Trophoblast cell (in vitro differentiated cells and primary cell): Measurements from ENCODE around the gene CLINT1.

Source experiments
- DNase-seq, 2 donors: peaks; one replicate each; pipeline ENCODE4 v3.0.0-alpha.2; 2016
- H2AFZ ChIP-seq: 2 replicates; pipeline ENCODE4 v1.6.1; 2013; ENCODE audit warnings: low read length, moderate library complexity, mild to moderate bottlenecking; ENCODE audit not compliant: insufficient read depth, poor library complexity
- H2AK5ac ChIP-seq: 2 replicates; pipeline ENCODE4 v1.6.1; 2013; ENCODE audit warnings: mild to moderate bottlenecking, low read length
- H2BK120ac ChIP-seq: 2 replicates; pipeline ENCODE4 v1.6.1; 2013; ENCODE audit warnings: low read length, mild to moderate bottlenecking, moderate library complexity; ENCODE audit not compliant: insufficient read depth, poor library complexity
- H2BK12ac ChIP-seq: 2 replicates; pipeline ENCODE4 v1.6.1; 2013; ENCODE audit warnings: mild to moderate bottlenecking, low read length, moderate library complexity
- H2BK5ac ChIP-seq: 2 replicates; pipeline ENCODE4 v1.6.1; 2013; ENCODE audit warnings: low read length, low read depth, moderate library complexity, mild to moderate bottlenecking; ENCODE audit not compliant: poor library complexity
- H3K14ac ChIP-seq: 2 replicates; pipeline ENCODE4 v1.6.1; 2013; ENCODE audit warnings: mild to moderate bottlenecking, low read length
- H3K18ac ChIP-seq: 2 replicates; pipeline ENCODE4 v1.6.1; 2013; ENCODE audit warnings: mild to moderate bottlenecking, low read length
- H3K23ac ChIP-seq: 2 replicates; pipeline ENCODE4 v1.6.1; 2013; ENCODE audit warnings: low read length
- H3K27ac ChIP-seq: 2 replicates; pipeline ENCODE4 v1.5.1; 2013; ENCODE audit warnings: low read depth, mild to moderate bottlenecking, inconsistent platforms, low read length, moderate library complexity
- H3K27me3 ChIP-seq: 2 replicates; pipeline ENCODE4 v1.6.1; 2013; ENCODE audit warnings: inconsistent platforms, mild to moderate bottlenecking, low read length, moderate library complexity; ENCODE audit not compliant: insufficient read depth
- H3K36me3 ChIP-seq, 2 experiments: 1 replicate in 1 of 2; 2 replicates in 1 of 2; pipeline ENCODE4 v1.6.1; 2013; ENCODE audit warnings: low read length in 2 of 2, mild to moderate bottlenecking in 2 of 2, moderate library complexity in 1 of 2; ENCODE audit not compliant: insufficient read depth in 2 of 2, control insufficient read depth in 1 of 2
- H3K4ac ChIP-seq: 2 replicates; pipeline ENCODE4 v1.6.1; 2013; ENCODE audit warnings: low read depth, mild to moderate bottlenecking, low read length, moderate library complexity
- H3K4me1 ChIP-seq, 2 experiments: 1 replicate in 1 of 2; 2 replicates in 1 of 2; pipeline ENCODE4 v1.6.1; 2013; ENCODE audit warnings: low read length in 2 of 2, mild to moderate bottlenecking in 2 of 2, moderate library complexity in 1 of 2; ENCODE audit not compliant: insufficient read depth in 2 of 2, control insufficient read depth in 1 of 2
- H3K4me2 ChIP-seq: 2 replicates; pipeline ENCODE4 v1.6.1; 2013; ENCODE audit warnings: inconsistent platforms, mild to moderate bottlenecking, low read length, moderate library complexity
- H3K4me3 ChIP-seq: 2 replicates; pipeline ENCODE4 v1.5.1; 2013; ENCODE audit warnings: mild to moderate bottlenecking, low read depth, low read length, inconsistent platforms
- H3K79me1 ChIP-seq: one replicate; pipeline ENCODE4 v1.6.1; 2013; ENCODE audit warnings: low read length
- H3K79me2 ChIP-seq: 2 replicates; pipeline ENCODE4 v1.6.1; 2013; ENCODE audit warnings: low read length, mild to moderate bottlenecking; ENCODE audit not compliant: control insufficient read depth, insufficient read depth, poor library complexity
- H3K9ac ChIP-seq: 2 replicates; pipeline ENCODE4 v1.6.1; 2013; ENCODE audit warnings: mild to moderate bottlenecking, low read length
- H3K9me3 ChIP-seq: 2 replicates; pipeline ENCODE4 v1.6.1; 2013; ENCODE audit warnings: low read depth, mild to moderate bottlenecking, control low read depth, inconsistent platforms, low read length; ENCODE audit not compliant: insufficient read depth
- H4K12ac ChIP-seq: 2 replicates; pipeline ENCODE4 v1.6.1; 2013; ENCODE audit warnings: low read depth, mild to moderate bottlenecking, low read length, moderate library complexity
- H4K8ac ChIP-seq: 2 replicates; pipeline ENCODE4 v1.6.1; 2013; ENCODE audit warnings: low read depth, mild to moderate bottlenecking, low read length, moderate library complexity
- H4K91ac ChIP-seq: one replicate; pipeline ENCODE4 v1.6.1; 2013; ENCODE audit warnings: low read depth, mild to moderate bottlenecking, low read length, moderate library complexity
- WGBS: extraction: QIAGEN DNeasy Blood & Tissue Kit; methylation state at CpG from one replicate; pipeline ENCODE4 v1.1.7; 2013; ENCODE audit warnings: missing lambda C conversion rate; ENCODE audit not compliant: insufficient read length, insufficient coverage; ENCODE audit errors: extremely low coverage; 5-methylcytosine and 5-hydroxymethylcytosine counted together

Gene CLINT1

GRCh38 chr5:157766902-157767301 is 92.0 kb downstream of the CLINT1 start:
- H4K12ac ChIP-seq, result no peak overlapping the region
- no peaks in the 10 kb centered on the region for H3K27me3 ChIP-seq
- no peaks in the 10 kb centered on the region for H3K9me3 ChIP-seq
- no peaks in the 10 kb centered on the region for H3K4me1 ChIP-seq
- no peak overlapping the region for H3K14ac ChIP-seq
- no peak overlapping the region for H4K8ac ChIP-seq
- no peak overlapping the region for H3K4ac ChIP-seq
- H3K9ac ChIP-seq, result no peak overlapping the region
- no CpG with 5 or more reads among the region's 1 CpG for WGBS
- no peaks in the 10 kb centered on the region for H3K36me3 ChIP-seq
- no peak overlapping the region for H2BK12ac ChIP-seq
- no peak overlapping the region for H4K91ac ChIP-seq
- no peak overlapping the region for H2AFZ ChIP-seq
- no peak for DNase-seq
- H3K23ac ChIP-seq, result no peak overlapping the region
- no peak overlapping the region for H2BK5ac ChIP-seq
- H2AK5ac ChIP-seq, result no peak overlapping the region
- no peaks in the 10 kb centered on the region for H3K79me2 ChIP-seq
- H2BK120ac ChIP-seq, result no peak overlapping the region
- H3K4me3 ChIP-seq, result no peak overlapping the region
- H3K79me1 ChIP-seq, result no peaks in the 10 kb centered on the region
- no peak overlapping the region for H3K18ac ChIP-seq
- no peak overlapping the region for H3K27ac ChIP-seq
- no peak overlapping the region for H3K4me2 ChIP-seq

GRCh38 chr5:157766442-157766841 is 92.5 kb downstream of the CLINT1 start:
- Histone ChIP-seq H4K12ac (no peak overlapping the region), H3K4me2 (no peak overlapping the region), H3K14ac (no peak overlapping the region), H3K23ac (peak overlapping the region; percentile 14), H2BK12ac (no peak overlapping the region), H3K18ac (no peak overlapping the region), H4K8ac (no peak overlapping the region), H2AFZ (no peak overlapping the region), H3K36me3 (no peaks in the 10 kb centered on the region), H2AK5ac (no peak overlapping the region), H3K4ac (no peak overlapping the region), H3K27ac (no peak overlapping the region), H3K79me2 (no peaks in the 10 kb centered on the region), H3K9me3 (no peaks in the 10 kb centered on the region), H3K79me1 (no peaks in the 10 kb centered on the region), H3K27me3 (no peaks in the 10 kb centered on the region), H3K4me3 (no peak overlapping the region), H2BK5ac (no peak overlapping the region), H2BK120ac (no peak overlapping the region), H3K4me1 (no peaks in the 10 kb centered on the region), H3K9ac (no peak overlapping the region), H4K91ac (no peak overlapping the region)
- 100% methylated on average over 3 of the region's 7 CpGs for WGBS
- DNase-seq, result no peak

GRCh38 chr5:157764531-157764930 is 94.4 kb downstream of the CLINT1 start:
- WGBS, result no CpG with 5 or more reads among the region's 6 CpGs
- Histone ChIP-seq H2BK5ac (no peak overlapping the region), H3K4me2 (no peak overlapping the region), H3K18ac (no peak overlapping the region), H4K8ac (no peak overlapping the region), H3K27me3 (no peaks in the 10 kb centered on the region), H4K91ac (no peak overlapping the region), H4K12ac (no peak overlapping the region), H3K9me3 (no peaks in the 10 kb centered on the region), H3K9ac (no peak overlapping the region), H3K4me1 (no peaks in the 10 kb centered on the region), H3K23ac (peak overlapping the region; percentile 20), H3K14ac (no peak overlapping the region), H3K27ac (no peak overlapping the region), H3K4me3 (no peak overlapping the region), H3K36me3 (no peaks in the 10 kb centered on the region), H2AK5ac (no peak overlapping the region), H2BK12ac (no peak overlapping the region), H2AFZ (no peak overlapping the region), H2BK120ac (no peak overlapping the region), H3K79me2 (no peaks in the 10 kb centered on the region), H3K79me1 (no peaks in the 10 kb centered on the region), H3K4ac (no peak overlapping the region)
- DNase-seq, result no peak

- Histone ChIP-seq H3K14ac (no peak overlapping the region), H3K4ac (no peak overlapping the region), H3K4me3 (no peak overlapping the region), H3K27me3 (no peaks in the 10 kb centered on the region), H3K79me1 (no peaks in the 10 kb centered on the region), H3K9me3 (no peaks in the 10 kb centered on the region), H3K23ac (no peak overlapping the region), H2AK5ac (no peak overlapping the region), H3K18ac (no peak overlapping the region), H2BK5ac (no peak overlapping the region), H3K79me2 (no peaks in the 10 kb centered on the region), H2BK12ac (no peak overlapping the region), H2BK120ac (no peak overlapping the region), H4K12ac (no peak overlapping the region), H4K91ac (no peak overlapping the region), H3K4me2 (no peak overlapping the region), H2AFZ (no peak overlapping the region), H3K9ac (no peak overlapping the region), H3K27ac (no peak overlapping the region), H4K8ac (no peak overlapping the region), H3K4me1 (no peaks in the 10 kb centered on the region), H3K36me3 (no peaks in the 10 kb centered on the region)
- WGBS, result no CpG with 5 or more reads among the region's 10 CpGs
- DNase-seq, result peak; percentile 36 to 77
Measured at GRCh38 chr5:157761690-157762621, 97.0 kb downstream of the CLINT1 start.
